Measurements from ENCODE around the gene PDE1A. TPM values are rescaled to one million over a fixed set of nuclear protein-coding genes. Genes with fewer than 3 reads are reported as not detected.

PDE1A gene
- total and polyA plus RNA-seq, 8 donors = 0.58 to 33.6 (median 12.9) TPM; not detected in 1

- 84 to 90% (median 88%) methylated on average over 4 of the region's 4 CpGs for WGBS, 5 donors
- intact Hi-C loops (cut with DNase I; ENCODE audit: low total_unique reads) = no loop called here
- no peaks in the 10 kb centered on the region for H3K4me1 ChIP-seq
- H3K27me3 ChIP-seq = no peaks in the 10 kb centered on the region
- no peak for TF ChIP-seq POLR2A (IDR thresholded peaks at IDR 0.05)
- TF ChIP-seq CTCF (IDR thresholded peaks at IDR 0.05) = no peak
- TF ChIP-seq POLR2AphosphoS5 (IDR thresholded peaks at IDR 0.05) = no peak
- TF ChIP-seq EP300 (IDR thresholded peaks at IDR 0.05) = no peak
- peak overlapping the region in 1 of 5 donors; percentile 38 for H3K27ac ChIP-seq
- no peak overlapping the region for H3K4me3 ChIP-seq
- H3K9me3 ChIP-seq = no peaks in the 10 kb centered on the region
- no peaks in the 10 kb centered on the region for H3K36me3 ChIP-seq
- DNase-seq = no peak
Observed at GRCh38 chr2:182416191-182416590, 10.6 kb downstream of the PDE1A start.

- intact Hi-C loops (cut with DNase I; ENCODE audit: low total_unique reads) = no loop called here
- no peak for DNase-seq
Observed at GRCh38 chr2:182415771-182416170, 11.1 kb downstream of the PDE1A start.

GRCh38 chr2:182412858-182413257 is 14.0 kb downstream of the PDE1A start:
- 73 to 87% (median 83%) methylated on average over 3 of the region's 3 CpGs for WGBS, 5 donors
- DNase-seq = no peak
- H3K27me3 ChIP-seq = no peaks in the 10 kb centered on the region

More at GRCh38 chr2:182415771-182416170, 11.1 kb downstream of the PDE1A start:
- TF ChIP-seq EP300 (IDR thresholded peaks at IDR 0.05) = no peak
- no peak for TF ChIP-seq POLR2A (IDR thresholded peaks at IDR 0.05)
- TF ChIP-seq CTCF (IDR thresholded peaks at IDR 0.05) = no peak
- TF ChIP-seq POLR2AphosphoS5 (IDR thresholded peaks at IDR 0.05) = no peak
- Histone ChIP-seq H3K4me1 (no peaks in the 10 kb centered on the region), H3K36me3 (no peaks in the 10 kb centered on the region), H3K27me3 (no peaks in the 10 kb centered on the region), H3K27ac (peak overlapping the region in 1 of 5 donors; percentile 38), H3K9me3 (no peaks in the 10 kb centered on the region), H3K4me3 (no peak overlapping the region)
- 53 to 74% (median 67%) methylated on average over 1 of the region's 1 CpG for WGBS, 5 donors

GRCh38 chr2:182410120-182410519 is 16.7 kb downstream of the PDE1A start:
- intact Hi-C loops (cut with DNase I; ENCODE audit: low total_unique reads) = no loop called here
- no peak for DNase-seq
- Histone ChIP-seq H3K36me3 (no peaks in the 10 kb centered on the region), H3K4me1 (no peaks in the 10 kb centered on the region), H3K27ac (no peak overlapping the region), H3K4me3 (no peak overlapping the region), H3K9me3 (no peaks in the 10 kb centered on the region), H3K27me3 (no peaks in the 10 kb centered on the region)
- 82 to 91% (median 88%) methylated on average over 2 of the region's 2 CpGs for WGBS, 5 donors
- no peak for TF ChIP-seq EP300 (IDR thresholded peaks at IDR 0.05)
- no peak for TF ChIP-seq POLR2A (IDR thresholded peaks at IDR 0.05)

More at GRCh38 chr2:182412858-182413257, 14.0 kb downstream of the PDE1A start:
- Histone ChIP-seq H3K27ac (no peak overlapping the region), H3K36me3 (no peaks in the 10 kb centered on the region), H3K9me3 (no peaks in the 10 kb centered on the region), H3K4me3 (no peak overlapping the region), H3K4me1 (no peaks in the 10 kb centered on the region)
- intact Hi-C loops (cut with DNase I; ENCODE audit: low total_unique reads) = no loop called here
- no peak for TF ChIP-seq POLR2AphosphoS5 (IDR thresholded peaks at IDR 0.05)

GRCh38 chr2:182406221-182406620 is 20.6 kb downstream of the PDE1A start:
- no peak for DNase-seq
- no peaks in the 10 kb centered on the region for H3K9me3 ChIP-seq
- H3K36me3 ChIP-seq = no peaks in the 10 kb centered on the region
- intact Hi-C loops (cut with DNase I; ENCODE audit: low total_unique reads) = no loop called here
- no peak overlapping the region for H3K27ac ChIP-seq
- no peaks in the 10 kb centered on the region for H3K4me1 ChIP-seq
- no peaks in the 10 kb centered on the region for H3K27me3 ChIP-seq
- no peak overlapping the region for H3K4me3 ChIP-seq
- no peak for TF ChIP-seq EP300 (IDR thresholded peaks at IDR 0.05)
- TF ChIP-seq POLR2AphosphoS5 (IDR thresholded peaks at IDR 0.05) = no peak
- no peak for TF ChIP-seq POLR2A (IDR thresholded peaks at IDR 0.05)
- TF ChIP-seq CTCF (IDR thresholded peaks at IDR 0.05) = no peak
- WGBS, 5 donors = 48 to 70% (median 55%) methylated on average over 1 of the region's 1 CpG

Measured in stomach (tissue), 9 donors.